Measurements from ENCODE around the gene GPR25. TPM values are rescaled to one million over a fixed set of nuclear protein-coding genes. Genes with fewer than 3 reads are reported as not detected.

The GPR25 gene
- total RNA-seq, 1 donor from 2014 or later = not detected

- DNase-seq (ENCODE audit: extremely low read depth, low read depth, low spot score) = no peak
Observed at GRCh38 chr1:200894712-200895442, 22.1 kb downstream of the GPR25 start, which contains the start of gene INAVA. TSS of gene INAVA (plus strand) at chr1:200894900. CDS start at chr1:200898401, 3,501 bp downstream.

GRCh38 chr1:200895443-200895789 lies 22.6 kb downstream of the GPR25 start:
- DNase-seq (ENCODE audit: extremely low read depth, low read depth, low spot score) = no peak

- no peak for DNase-seq (ENCODE audit: extremely low read depth, low read depth, low spot score)
Observed at GRCh38 chr1:200895801-200896530, 23.2 kb downstream of the GPR25 start.

GRCh38 chr1:200896531-200897196 lies 23.9 kb downstream of the GPR25 start:
- DNase-seq (ENCODE audit: extremely low read depth, low read depth, low spot score) = no peak

GRCh38 chr1:200897259-200897658 lies 24.5 kb downstream of the GPR25 start:
- no peak for DNase-seq (ENCODE audit: extremely low read depth, low read depth, low spot score)

GRCh38 chr1:200899015-200899386 lies 26.2 kb downstream of the GPR25 start:
- DNase-seq (ENCODE audit: extremely low read depth, low read depth, low spot score) = no peak

GRCh38 chr1:200899451-200899915 lies 26.7 kb downstream of the GPR25 start:
- DNase-seq (ENCODE audit: extremely low read depth, low read depth, low spot score) = no peak

- DNase-seq (ENCODE audit: extremely low read depth, low read depth, low spot score) = no peak
Observed at GRCh38 chr1:200899954-200900867, 27.4 kb downstream of the GPR25 start.

GRCh38 chr1:200900877-200901276 lies 28.1 kb downstream of the GPR25 start:
- no peak for DNase-seq (ENCODE audit: extremely low read depth, low read depth, low spot score)

GRCh38 chr1:200901350-200901749 lies 28.6 kb downstream of the GPR25 start:
- DNase-seq (ENCODE audit: extremely low read depth, low read depth, low spot score) = no peak

- DNase-seq (ENCODE audit: extremely low read depth, low read depth, low spot score) = no peak
Observed at GRCh38 chr1:200901796-200902444, 29.1 kb downstream of the GPR25 start.

GRCh38 chr1:200903793-200904192 lies 31.0 kb downstream of the GPR25 start:
- no peak for DNase-seq (ENCODE audit: extremely low read depth, low read depth, low spot score)

- DNase-seq (ENCODE audit: extremely low read depth, low read depth, low spot score) = no peak
Observed at GRCh38 chr1:200904772-200905171, 32.0 kb downstream of the GPR25 start.

- no peak for DNase-seq (ENCODE audit: extremely low read depth, low read depth, low spot score)
Observed at GRCh38 chr1:200905411-200906052, 32.8 kb downstream of the GPR25 start.

- no peak for DNase-seq (ENCODE audit: extremely low read depth, low read depth, low spot score)
Observed at GRCh38 chr1:200906491-200906890, 33.7 kb downstream of the GPR25 start.

- DNase-seq (ENCODE audit: extremely low read depth, low read depth, low spot score) = no peak
Observed at GRCh38 chr1:200907611-200908097, 34.9 kb downstream of the GPR25 start.

GRCh38 chr1:200908191-200908868 lies 35.5 kb downstream of the GPR25 start:
- no peak for DNase-seq (ENCODE audit: extremely low read depth, low read depth, low spot score)

GRCh38 chr1:200909071-200909470 lies 36.3 kb downstream of the GPR25 start:
- no peak for DNase-seq (ENCODE audit: extremely low read depth, low read depth, low spot score)

- DNase-seq (ENCODE audit: extremely low read depth, low read depth, low spot score) = no peak
Observed at GRCh38 chr1:200909757-200910239, 37.0 kb downstream of the GPR25 start.

All from glomerular endothelial cell (primary cell).